RCC 7860 (cell line): ENCODE results near the gene EIF3K.

Experiments
- DNase-seq: peaks from one replicate; pipeline ENCODE4 v3.0.0-alpha.2; 2015; ENCODE audit warnings: low spot score
- FAIRE-seq: peaks from 2 replicates; lab custom pipeline; 2012; peaks lifted over from hg19 to GRCh38; lab: Jason Lieb, UNC

EIF3K gene

DNA sequence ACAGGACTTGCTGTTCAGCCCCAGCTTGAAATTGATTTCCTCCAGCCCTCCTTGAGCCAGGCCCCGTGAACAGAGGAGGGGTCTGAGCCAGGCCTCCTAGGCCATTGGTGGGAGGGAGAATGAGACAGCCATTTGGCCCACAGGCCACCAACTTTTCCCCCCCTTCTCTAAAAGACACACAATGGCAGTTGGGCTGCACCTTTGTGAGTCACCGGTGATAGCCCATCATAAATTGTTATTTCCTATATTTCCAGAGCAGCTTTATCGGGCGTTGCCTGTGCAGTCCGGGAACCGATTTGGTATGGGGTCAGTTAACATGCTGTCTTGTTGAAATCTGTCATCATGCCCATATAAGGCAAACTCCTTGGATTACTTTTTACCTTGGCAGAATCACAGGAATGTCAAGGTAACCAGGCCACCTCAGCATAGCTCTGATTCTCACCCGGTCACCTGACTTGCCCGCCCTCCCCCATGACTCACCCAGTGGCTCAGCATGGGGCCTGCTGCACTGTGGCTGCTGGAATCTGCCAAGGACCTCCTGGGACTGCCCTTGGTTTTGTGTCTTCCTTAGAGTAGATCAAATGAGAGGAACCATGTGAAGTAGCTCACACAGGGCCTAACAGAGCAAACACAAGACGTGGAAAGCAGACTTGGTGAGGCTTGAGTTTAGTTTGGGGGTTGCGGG lies 64.5 kb downstream of the EIF3K start:
- FAIRE-seq (peak; percentile 92), DNase-seq (peak; percentile 100)

DNA sequence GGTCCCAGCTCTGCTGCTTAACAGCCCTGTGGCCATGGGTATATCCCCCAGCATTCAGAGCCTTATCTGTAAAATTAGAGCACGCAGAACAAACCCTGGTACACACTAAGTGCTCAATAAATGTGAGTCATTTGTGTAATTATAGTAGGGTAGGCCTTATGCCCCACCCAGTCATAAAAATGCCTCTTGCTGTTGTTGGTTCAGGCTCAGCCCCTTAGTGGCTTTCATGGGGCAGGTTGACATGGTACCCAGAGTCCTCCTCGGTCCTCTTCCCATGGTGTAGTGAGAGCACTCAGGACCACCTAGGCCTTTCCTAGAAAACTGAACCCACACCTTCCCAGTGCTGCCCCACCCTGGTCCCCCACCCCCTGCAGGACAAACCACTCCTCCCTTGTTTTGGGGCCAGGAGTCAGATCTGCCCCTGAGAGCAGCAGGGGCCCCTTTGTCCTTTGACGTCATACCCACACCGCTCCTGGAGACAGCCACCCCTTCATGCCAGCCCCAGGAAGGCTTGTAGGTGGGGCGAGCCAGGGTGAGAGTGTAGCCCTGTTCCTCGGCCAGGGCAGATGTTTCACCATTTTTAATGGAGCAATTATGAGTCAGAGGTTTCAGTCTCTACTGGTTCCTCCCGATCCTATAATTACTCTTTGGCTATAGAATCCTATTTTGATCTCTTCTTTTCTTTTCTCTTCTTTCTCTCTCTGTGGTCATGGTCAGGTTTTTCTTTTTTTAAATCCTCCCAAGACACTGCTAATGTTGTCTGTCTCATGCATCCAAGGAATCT lies 65.3 kb downstream of the EIF3K start:
- peak; percentile 53 for FAIRE-seq

DNA sequence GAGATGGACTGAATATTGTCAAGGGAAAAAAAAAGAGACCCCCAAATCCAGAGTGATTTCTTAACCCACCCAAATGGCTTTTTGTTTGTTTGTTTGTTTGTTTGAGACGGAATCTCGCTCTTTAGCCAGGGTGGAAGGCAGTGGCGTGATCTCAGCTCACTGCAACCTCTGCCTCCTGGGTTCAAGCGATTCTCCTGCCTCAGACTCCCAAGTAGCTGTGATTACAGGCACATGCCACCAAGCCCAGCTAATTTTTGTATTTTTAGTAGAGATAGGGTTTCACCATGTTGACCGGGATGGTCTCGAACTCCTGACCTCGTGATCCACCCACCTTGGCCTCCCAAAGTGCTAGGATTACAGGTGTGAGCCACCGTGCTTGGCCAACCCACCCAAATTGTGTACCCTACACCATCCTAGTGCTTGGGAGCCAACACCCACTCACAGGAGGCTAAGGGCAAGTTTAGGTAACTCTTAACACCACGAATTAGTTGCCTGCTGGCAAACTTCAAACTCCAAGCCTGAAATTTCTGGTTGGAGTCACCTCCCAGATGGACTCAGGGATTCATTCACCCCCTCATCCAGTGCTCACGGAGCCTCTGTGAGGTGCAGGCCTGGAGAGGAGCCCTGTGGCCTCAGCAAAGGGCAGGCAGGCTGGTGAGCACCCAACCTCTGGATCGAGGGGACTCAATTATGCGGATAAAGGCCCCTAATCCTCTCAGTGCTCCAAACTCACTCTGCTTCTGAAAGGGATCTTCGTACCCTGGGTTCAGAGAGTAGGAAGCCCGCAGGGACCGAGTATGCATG lies 66.1 kb downstream of the EIF3K start:
- no peak for DNase-seq
- FAIRE-seq = no peak

More for the DNA sequence above, 65.3 kb downstream of the EIF3K start:
- DNase-seq = peak; percentile 88

DNA sequence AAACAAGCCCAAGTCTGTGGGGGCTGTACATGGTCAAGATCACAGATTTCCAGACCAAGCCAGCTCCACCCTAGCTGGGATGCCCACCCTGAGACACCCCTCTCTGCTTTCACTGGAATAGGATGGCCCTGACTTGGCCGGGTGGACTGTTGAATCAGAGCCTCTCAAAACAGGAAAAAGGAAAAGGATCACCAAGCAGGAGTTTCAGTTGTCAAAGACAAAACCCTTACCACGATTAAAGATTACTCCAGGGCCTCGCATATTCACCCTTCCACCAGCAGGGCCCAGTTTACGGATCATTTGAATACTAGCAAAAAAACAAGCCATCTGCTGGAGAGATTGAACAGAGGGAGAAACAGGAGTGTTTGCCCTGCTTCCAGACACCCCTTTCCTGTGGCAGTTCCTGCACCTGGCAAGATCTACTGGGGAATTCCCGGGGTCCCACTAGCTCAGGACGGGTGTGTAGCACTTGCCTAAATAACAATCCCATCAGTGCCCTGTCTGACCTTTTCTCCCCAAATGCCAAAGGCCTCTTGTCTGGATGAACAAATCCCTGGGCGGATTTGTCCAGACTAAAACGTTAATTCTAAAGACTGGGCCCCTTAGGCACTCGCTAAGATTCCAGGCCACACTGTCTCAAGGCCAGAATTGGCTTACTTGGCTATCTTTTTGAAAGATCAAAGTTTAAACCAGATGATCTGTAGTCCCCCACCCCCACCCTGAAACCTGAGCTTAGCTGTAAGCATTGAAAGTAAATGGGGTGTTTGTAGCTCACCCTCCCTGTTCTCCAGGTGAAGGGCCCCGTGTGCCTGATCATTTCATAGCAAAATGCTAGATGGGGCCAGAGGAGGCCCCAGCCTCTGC lies 66.9 kb downstream of the EIF3K start:
- peak; percentile 48 for DNase-seq
- FAIRE-seq = no peak

DNA sequence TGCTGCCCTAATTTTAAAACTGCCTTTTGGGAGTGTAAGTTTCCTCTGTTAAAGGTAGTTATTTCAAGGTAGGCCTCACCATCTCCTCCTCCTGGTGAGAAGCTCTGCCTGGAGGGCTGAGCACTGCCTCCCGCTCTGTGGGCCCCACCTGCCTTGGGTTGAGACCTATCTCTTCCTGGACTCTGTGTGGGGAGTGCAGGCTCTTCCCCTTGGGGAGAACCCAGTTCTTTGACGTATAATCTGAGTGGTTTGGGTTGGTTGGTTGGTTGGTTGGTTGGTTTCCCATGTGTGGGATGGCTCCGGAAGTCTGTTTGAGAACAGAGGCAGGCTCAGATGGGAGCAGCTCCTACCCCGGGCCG lies 67.5 kb downstream of the EIF3K start:
- FAIRE-seq (no peak), DNase-seq (no peak)
